Thymus (tissue), 11 donors: ENCODE results near the gene KCNK2. TPM values are rescaled to one million over a fixed set of nuclear protein-coding genes. Genes with fewer than 3 reads are reported as not detected.

Experiments used
- DNase-seq, 9 donors: peaks; one replicate each; pipeline ENCODE4 v3.0.0-alpha.2; 2013; ENCODE audit warnings: low spot score in 9 of 9, low read depth in 6 of 9, missing footprints in 1 of 9
- H3K27ac ChIP-seq, 2 donors: one replicate each; pipeline ENCODE4 v1.5.1; 2013; ENCODE audit warnings: control low read depth in 1 of 2, low read depth in 1 of 2, low read length in 1 of 2, mild to moderate bottlenecking in 1 of 2, moderate library complexity in 1 of 2
- H3K27me3 ChIP-seq, 2 donors: one replicate each; pipeline ENCODE4 v1.5.1; 2013; ENCODE audit warnings: low read length in 1 of 2; ENCODE audit not compliant: control insufficient read depth in 2 of 2, insufficient read depth in 1 of 2
- H3K36me3 ChIP-seq, 2 donors: one replicate each; pipeline ENCODE4 v1.5.1; 2013; ENCODE audit warnings: low read length in 1 of 2, mild to moderate bottlenecking in 1 of 2, moderate library complexity in 1 of 2; ENCODE audit not compliant: control insufficient read depth in 2 of 2, insufficient read depth in 2 of 2
- H3K4me1 ChIP-seq, 2 donors: one replicate each; pipeline ENCODE4 v1.5.1; 2013; ENCODE audit warnings: low read length in 2 of 2; ENCODE audit not compliant: control insufficient read depth in 2 of 2, insufficient read depth in 2 of 2
- H3K4me3 ChIP-seq, 2 donors: one replicate each; pipeline ENCODE4 v1.5.1; 2013; ENCODE audit warnings: low read length in 2 of 2, control low read depth in 1 of 2, mild to moderate bottlenecking in 1 of 2
- H3K9me3 ChIP-seq, 2 donors: one replicate each; pipeline ENCODE4 v1.5.1; 2013; ENCODE audit warnings: low read length in 1 of 2, mild to moderate bottlenecking in 1 of 2; ENCODE audit not compliant: control insufficient read depth in 2 of 2, insufficient read depth in 1 of 2
- WGBS: extraction: QIAGEN DNeasy Blood & Tissue Kit; methylation state at CpG from one replicate; pipeline ENCODE4 v1.1.7; 2013; 5-methylcytosine and 5-hydroxymethylcytosine counted together
- polyA plus RNA-seq: library from polyadenylated mRNA; stranded (reverse); fragments of 200-250 nt; gene quantifications from one replicate; pipeline ENCODE4 v1.2.3, GENCODE V29; 2013
- total RNA-seq: library from RNA; stranded (reverse); fragments of 120-200 nt; gene quantifications from one replicate; pipeline ENCODE4 v1.2.4, GENCODE V29; 2013
- donor health status: healthy.

The KCNK2 gene
- total and polyA plus RNA-seq, 2 donors, result 0.30 to 0.57 TPM

- Histone ChIP-seq H3K27ac (no peak overlapping the region), H3K4me1 (no peaks in the 10 kb centered on the region), H3K4me3 (no peak overlapping the region), H3K36me3 (no peaks in the 10 kb centered on the region), H3K27me3 (no peaks in the 10 kb centered on the region), H3K9me3 (no peaks in the 10 kb centered on the region)
- WGBS, result 93% methylated on average over 2 of the region's 2 CpGs
- DNase-seq, result no peak
Measured at GRCh38 chr1:215202868-215203267, 120.3 kb downstream of the KCNK2 start.

GRCh38 chr1:215210167-215210566, 127.6 kb downstream of the KCNK2 start:
- Histone ChIP-seq H3K27me3 (no peaks in the 10 kb centered on the region), H3K4me3 (no peak overlapping the region), H3K4me1 (no peaks in the 10 kb centered on the region), H3K27ac (no peak overlapping the region), H3K36me3 (no peaks in the 10 kb centered on the region), H3K9me3 (no peaks in the 10 kb centered on the region)
- DNase-seq, result no peak

GRCh38 chr1:215215846-215216245, 133.3 kb downstream of the KCNK2 start:
- 85% methylated on average over 1 of the region's 1 CpG for WGBS
- no peaks in the 10 kb centered on the region for H3K27me3 ChIP-seq
- no peaks in the 10 kb centered on the region for H3K4me1 ChIP-seq
- H3K27ac ChIP-seq, result no peak overlapping the region
- no peak overlapping the region for H3K4me3 ChIP-seq
- no peak for DNase-seq
- no peaks in the 10 kb centered on the region for H3K36me3 ChIP-seq
- H3K9me3 ChIP-seq, result no peaks in the 10 kb centered on the region

GRCh38 chr1:215219372-215219771, 136.8 kb downstream of the KCNK2 start:
- Histone ChIP-seq H3K4me1 (no peaks in the 10 kb centered on the region), H3K27ac (no peak overlapping the region), H3K4me3 (no peak overlapping the region), H3K36me3 (no peaks in the 10 kb centered on the region), H3K27me3 (no peaks in the 10 kb centered on the region), H3K9me3 (no peaks in the 10 kb centered on the region)
- no peak for DNase-seq

- WGBS, result 90% methylated on average over 4 of the region's 4 CpGs
- H3K4me1 ChIP-seq, result no peaks in the 10 kb centered on the region
Measured at GRCh38 chr1:215220346-215220745, 137.8 kb downstream of the KCNK2 start.

GRCh38 chr1:215226757-215227156, 144.2 kb downstream of the KCNK2 start:
- Histone ChIP-seq H3K27ac (no peak overlapping the region), H3K36me3 (no peaks in the 10 kb centered on the region), H3K4me1 (no peaks in the 10 kb centered on the region), H3K4me3 (no peak overlapping the region), H3K27me3 (no peaks in the 10 kb centered on the region), H3K9me3 (no peaks in the 10 kb centered on the region)
- DNase-seq, result no peak
- WGBS, result 94% methylated on average over 2 of the region's 2 CpGs

More at GRCh38 chr1:215220346-215220745, 137.8 kb downstream of the KCNK2 start:
- Histone ChIP-seq H3K36me3 (no peaks in the 10 kb centered on the region), H3K4me3 (no peak overlapping the region), H3K27ac (no peak overlapping the region), H3K27me3 (no peaks in the 10 kb centered on the region), H3K9me3 (no peaks in the 10 kb centered on the region)
- DNase-seq, result no peak

GRCh38 chr1:215228193-215228592, 145.7 kb downstream of the KCNK2 start:
- H3K36me3 ChIP-seq, result no peaks in the 10 kb centered on the region
- 83% methylated on average over 6 of the region's 6 CpGs for WGBS
- H3K9me3 ChIP-seq, result no peaks in the 10 kb centered on the region
- H3K4me3 ChIP-seq, result no peak overlapping the region
- H3K4me1 ChIP-seq, result no peaks in the 10 kb centered on the region
- H3K27me3 ChIP-seq, result no peaks in the 10 kb centered on the region
- DNase-seq, result no peak
- no peak overlapping the region for H3K27ac ChIP-seq

GRCh38 chr1:215241451-215241850, 158.9 kb downstream of the KCNK2 start:
- no peaks in the 10 kb centered on the region for H3K36me3 ChIP-seq
- no peak overlapping the region for H3K4me3 ChIP-seq
- H3K9me3 ChIP-seq, result no peaks in the 10 kb centered on the region
- DNase-seq, result no peak
- no peaks in the 10 kb centered on the region for H3K4me1 ChIP-seq
- H3K27me3 ChIP-seq, result no peaks in the 10 kb centered on the region
- no peak overlapping the region for H3K27ac ChIP-seq
- WGBS, result 88% methylated on average over 3 of the region's 3 CpGs

- WGBS, result 71% methylated on average over 4 of the region's 4 CpGs
- DNase-seq, result no peak
- Histone ChIP-seq H3K4me3 (no peak overlapping the region), H3K36me3 (no peaks in the 10 kb centered on the region), H3K9me3 (no peaks in the 10 kb centered on the region), H3K27me3 (no peaks in the 10 kb centered on the region), H3K4me1 (no peaks in the 10 kb centered on the region), H3K27ac (no peak overlapping the region)
Measured at GRCh38 chr1:215243345-215244054, 161.0 kb downstream of the KCNK2 start.
